Hepatocyte (in vitro differentiated cells): ENCODE measurements around the gene PPIH. TPM values are rescaled to one million over a fixed set of nuclear protein-coding genes. Genes with fewer than 3 reads are reported as not detected.

Experiments
- DNase-seq: peaks from one replicate; pipeline ENCODE4 v3.0.0-alpha.2; 2016; ENCODE audit warnings: low spot score
- H2AFZ ChIP-seq: fragments of 200-600 bp; sonication (generic); 2 replicates; pipeline ENCODE4 v1.6.0; 2016; ENCODE audit warnings: antibody characterized with exemption, mild to moderate bottlenecking
- H3K27ac ChIP-seq: fragments of 200-600 bp; sonication (generic); 2 replicates; pipeline ENCODE4 v1.5.1; 2016; ENCODE audit warnings: mild to moderate bottlenecking
- H3K27me3 ChIP-seq: fragments of 200-600 bp; sonication (generic); 2 replicates; pipeline ENCODE4 v1.6.1; 2016
- H3K36me3 ChIP-seq: fragments of 200-600 bp; sonication (generic); replicated peaks from 2 replicates; pipeline ENCODE4 v1.5.1; 2016; ENCODE audit warnings: low read depth; ENCODE audit not compliant: insufficient read depth
- H3K4me1 ChIP-seq: fragments of 200-600 bp; sonication (generic); 2 replicates; pipeline ENCODE4 v1.5.1; 2016; ENCODE audit warnings: mild to moderate bottlenecking, moderate library complexity; ENCODE audit not compliant: insufficient read depth
- H3K4me2 ChIP-seq: fragments of 200-600 bp; sonication (generic); 2 replicates; pipeline ENCODE4 v1.6.0; 2016
- H3K4me3 ChIP-seq: fragments of 200-600 bp; sonication (generic); 2 replicates; pipeline ENCODE4 v1.5.1; 2016; ENCODE audit warnings: mild to moderate bottlenecking
- H3K79me2 ChIP-seq: fragments of 200-600 bp; sonication (generic); 2 replicates; pipeline ENCODE4 v1.6.0; 2017; ENCODE audit warnings: mild to moderate bottlenecking
- H3K9me2 ChIP-seq: fragments of 200-600 bp; sonication (generic); replicated peaks from 2 replicates; pipeline ENCODE4 v1.6.0; 2017; ENCODE audit warnings: mild to moderate bottlenecking; ENCODE audit not compliant: insufficient read depth
- H3K9me3 ChIP-seq: fragments of 200-600 bp; sonication (generic); 2 replicates; pipeline ENCODE4 v1.5.1; 2016; ENCODE audit warnings: low read depth, mild to moderate bottlenecking
- H4K20me1 ChIP-seq: fragments of 200-600 bp; sonication (generic); 2 replicates; pipeline ENCODE4 v1.6.0; 2016; ENCODE audit warnings: mild to moderate bottlenecking; ENCODE audit not compliant: insufficient read depth, poor library complexity, severe bottlenecking
- CTCF ChIP-seq: fragments of 200-600 bp; sonication (generic); IDR thresholded peaks from 2 replicates; pipeline ENCODE4 v1.5.1; 2016; ENCODE audit warnings: antibody characterized with exemption, mild to moderate bottlenecking; ENCODE audit not compliant: poor library complexity
- EZH2 ChIP-seq: fragments of 200-600 bp; sonication (generic); IDR thresholded peaks from 2 replicates; pipeline ENCODE4 v1.6.1; 2016; ENCODE audit warnings: antibody characterized with exemption, mild to moderate bottlenecking, borderline replicate concordance
- EZH2phosphoT487 ChIP-seq: fragments of 200-600 bp; sonication (generic); IDR thresholded peaks from one replicate; pipeline ENCODE4 v1.6.1; 2018; ENCODE audit warnings: antibody characterized with exemption, mild to moderate bottlenecking, low read depth, moderate library complexity; ENCODE audit not compliant: unreplicated experiment, severe bottlenecking
- WGBS: methylation state at CpG from one replicate; pipeline ENCODE4 v1.1.6; 2016; ENCODE audit warnings: low lambda C conversion rate; ENCODE audit errors: missing lambda C conversion rate; 5-methylcytosine and 5-hydroxymethylcytosine counted together
- polyA plus RNA-seq: library from polyadenylated mRNA; unstranded; fragments of >200 nt; fragmentation: Nextera tagmentation; extraction: Ambion mirVana; gene quantifications from 2 replicates; pipeline ENCODE4 v1.2.1, GENCODE V29; 2016
- total RNA-seq: library from RNA; depleted of rRNA; stranded (reverse); fragments of >200 nt; gene quantifications from 2 replicates; pipeline ENCODE4 v1.2.3, GENCODE V29; 2014

The PPIH gene
- total and polyA plus RNA-seq, 2 experiments from 2014 or later = 26.1 to 35.6 TPM

- H3K4me3 ChIP-seq = no peak overlapping the region
- H3K9me2 ChIP-seq = no peaks in the 10 kb centered on the region
- H4K20me1 ChIP-seq = peaks cover 76% of the 10 kb centered on the region
- TF ChIP-seq CTCF (no peak), EZH2phosphoT487 (no peak), EZH2 (no peak)
- no peaks in the 10 kb centered on the region for H3K36me3 ChIP-seq
- H3K4me1 ChIP-seq = peaks cover 46% of the 10 kb centered on the region
- no peaks in the 10 kb centered on the region for H3K9me3 ChIP-seq
- H3K4me2 ChIP-seq = peak overlapping the region; percentile 68
- peak overlapping the region; percentile 85 for H3K27ac ChIP-seq
- H2AFZ ChIP-seq = no peak overlapping the region
- DNase-seq = no peak
- peaks cover 98% of the 10 kb centered on the region for H3K79me2 ChIP-seq
- WGBS = 71% methylated on average over 2 of the region's 2 CpGs
- no peaks in the 10 kb centered on the region for H3K27me3 ChIP-seq
Measured at GRCh38 chr1:42692911-42693310, 34.7 kb downstream of the PPIH start.

GRCh38 chr1:42698081-42698813 lies 40.0 kb downstream of the PPIH start:
- no peak for DNase-seq
- H3K4me3 ChIP-seq = no peak overlapping the region
- H3K36me3 ChIP-seq = no peaks in the 10 kb centered on the region
- no peak overlapping the region for H3K4me2 ChIP-seq
- no peaks in the 10 kb centered on the region for H3K9me2 ChIP-seq
- H4K20me1 ChIP-seq = peaks cover 24% of the 10 kb centered on the region
- H3K27me3 ChIP-seq = no peaks in the 10 kb centered on the region
- H2AFZ ChIP-seq = no peak overlapping the region
- no peaks in the 10 kb centered on the region for H3K9me3 ChIP-seq
- H3K4me1 ChIP-seq = peaks cover 9% of the 10 kb centered on the region
- WGBS = 98% methylated on average over 4 of the region's 4 CpGs
- no peak for TF ChIP-seq EZH2
- TF ChIP-seq EZH2phosphoT487 = no peak
- TF ChIP-seq CTCF = no peak
- H3K27ac ChIP-seq = no peak overlapping the region
- peaks cover 69% of the 10 kb centered on the region for H3K79me2 ChIP-seq

- H3K36me3 ChIP-seq = no peaks in the 10 kb centered on the region
- peaks cover 64% of the 10 kb centered on the region for H3K79me2 ChIP-seq
Measured at GRCh38 chr1:42700006-42700405, 41.8 kb downstream of the PPIH start.

More at GRCh38 chr1:42700006-42700405, 41.8 kb downstream of the PPIH start:
- Histone ChIP-seq H3K27ac (no peak overlapping the region), H2AFZ (no peak overlapping the region), H3K9me2 (no peaks in the 10 kb centered on the region), H4K20me1 (peaks cover 7% of the 10 kb centered on the region), H3K4me2 (no peak overlapping the region), H3K27me3 (no peaks in the 10 kb centered on the region), H3K4me1 (no peaks in the 10 kb centered on the region), H3K9me3 (no peaks in the 10 kb centered on the region), H3K4me3 (no peak overlapping the region)
- no peak for DNase-seq
- TF ChIP-seq EZH2 (no peak), EZH2phosphoT487 (no peak), CTCF (no peak)
